ENCODE results near the gene TNFRSF13B.
"Not testable (repeated sequence)": the region's sequence is repeated elsewhere in the genome, so short reads cannot be mapped to it uniquely, and the experiment has no call there.

The TNFRSF13B gene

DNA sequence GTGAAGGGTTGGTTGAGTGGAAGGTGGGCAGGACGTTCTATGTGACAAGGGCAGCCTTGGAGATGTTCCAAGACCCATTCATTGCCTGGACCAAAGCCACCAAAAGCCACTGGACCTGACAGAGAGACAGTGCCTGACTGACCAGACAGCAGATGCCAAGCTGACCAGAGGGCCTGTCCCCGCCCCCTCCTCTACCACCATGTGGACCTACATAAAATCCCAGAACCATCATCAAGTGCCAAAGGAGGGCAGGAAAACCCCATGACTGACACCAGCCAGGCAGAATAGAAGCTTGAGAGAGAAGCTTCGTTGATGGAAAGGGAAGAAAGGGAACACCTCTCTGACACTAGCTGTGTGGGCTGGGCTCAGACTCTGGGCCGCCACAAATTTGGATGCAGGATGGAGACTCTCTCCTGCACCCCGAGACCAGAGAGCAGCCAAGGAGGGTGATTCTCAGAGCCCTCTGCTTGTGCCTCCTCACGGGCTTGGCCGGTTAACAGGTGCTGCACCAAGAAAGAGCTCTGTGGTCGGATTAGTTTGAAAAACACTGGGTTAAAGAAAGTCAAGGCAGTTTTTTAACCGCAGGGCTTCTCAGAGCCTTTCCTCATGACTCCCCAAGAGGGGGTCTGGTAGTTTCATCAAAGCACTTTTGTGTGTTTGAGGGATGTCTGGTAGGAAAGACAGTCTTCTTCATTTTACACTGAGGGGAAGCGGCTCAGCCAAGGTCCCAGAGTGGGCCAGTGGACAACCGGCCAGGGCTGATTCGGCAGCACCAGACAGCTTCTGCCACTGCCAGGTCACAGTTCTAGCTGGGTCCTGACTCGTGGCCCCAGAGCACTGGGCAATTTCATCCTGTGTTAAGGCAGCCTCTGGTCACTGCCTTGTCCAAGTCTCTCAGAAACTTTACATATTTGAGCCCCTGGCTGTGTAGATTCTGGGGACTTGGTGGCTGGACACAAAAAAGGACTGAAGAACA, 1.7 kb downstream of the TNFRSF13B start:
- TF ChIP-seq POLR2AphosphoS5 (IDR thresholded peaks at IDR 0.05; ENCODE audit: borderline replicate concordance, low read depth, low read length) = no peak
- TF ChIP-seq EZH2 (IDR thresholded peaks at IDR 0.05) = no peak
- TF ChIP-seq FOXP2 (optimal IDR thresholded peaks at IDR 0.05; ENCODE audit: control extremely low read depth, extremely low read length, insufficient read depth) = no peak
- Histone ChIP-seq H3K27ac (no peak overlapping the region), H3K9ac (ENCODE audit: insufficient read length) (no peak overlapping the region)

DNA sequence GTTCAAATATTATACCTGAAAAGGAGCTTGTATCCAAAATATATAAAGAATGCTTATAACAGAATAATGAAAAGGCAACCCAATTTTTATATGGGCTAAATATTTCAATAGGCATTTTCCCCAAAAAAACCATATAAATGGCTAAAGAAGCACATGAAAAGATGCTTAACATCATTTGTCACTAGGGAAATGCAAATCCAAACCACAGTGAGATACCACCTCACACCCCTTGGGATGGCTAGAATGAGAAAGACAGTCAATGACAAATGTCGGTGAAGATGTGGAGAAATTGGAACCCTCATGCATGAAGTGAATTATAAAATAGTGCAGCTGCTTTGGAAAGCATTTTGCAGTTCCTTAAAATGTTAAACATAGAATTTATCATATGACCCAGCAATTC, 3.1 kb downstream of the TNFRSF13B start:
- H3K27ac ChIP-seq = no peak overlapping the region
- no peak overlapping the region for H3K4me3 ChIP-seq
- no peak overlapping the region for H3K9ac ChIP-seq (ENCODE audit: insufficient read length)
- TF ChIP-seq POLR2AphosphoS5 (IDR thresholded peaks at IDR 0.05; ENCODE audit: borderline replicate concordance, low read depth, low read length) (no peak), EZH2 (IDR thresholded peaks at IDR 0.05) (no peak), FOXP2 (optimal IDR thresholded peaks at IDR 0.05; ENCODE audit: control extremely low read depth, extremely low read length, insufficient read depth) (no peak)
- H3K36me3 ChIP-seq (ENCODE audit: insufficient read depth, low read length) = no peaks in the 10 kb centered on the region
- no peak for DNase-seq (ENCODE audit: low read depth, low spot score)
- no peaks in the 10 kb centered on the region for H3K9me3 ChIP-seq (ENCODE audit: low read depth, low read length)

More for the DNA sequence above, 1.7 kb downstream of the TNFRSF13B start:
- no peaks in the 10 kb centered on the region for H3K9me3 ChIP-seq (ENCODE audit: low read depth, low read length)
- H3K4me3 ChIP-seq = no peak overlapping the region
- no peak for DNase-seq (ENCODE audit: low read depth, low spot score)
- no peaks in the 10 kb centered on the region for H3K36me3 ChIP-seq (ENCODE audit: insufficient read depth, low read length)

DNA sequence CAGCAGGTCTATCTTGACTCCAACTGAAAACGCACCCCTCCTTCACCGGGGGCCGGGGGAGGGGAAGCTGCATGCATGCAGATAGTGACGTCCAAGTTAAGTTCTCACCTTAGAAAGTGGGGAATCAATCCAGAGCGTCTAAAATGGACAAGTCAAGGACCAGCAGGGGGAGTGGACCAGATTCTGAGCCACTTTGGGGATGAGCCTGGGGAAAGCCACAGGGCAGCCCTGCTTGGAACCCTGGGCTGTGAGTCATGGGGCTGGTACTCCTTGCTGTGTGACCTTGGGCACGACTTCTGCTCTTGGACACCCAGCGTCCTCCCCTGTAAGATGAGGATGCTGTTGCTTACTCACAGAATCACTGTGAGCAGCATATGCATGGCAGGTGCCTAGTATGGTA, 9.1 kb downstream of the TNFRSF13B start:
- Histone ChIP-seq H3K9ac (ENCODE audit: insufficient read length) (no peak overlapping the region), H3K9me3 (ENCODE audit: low read depth, low read length) (no peaks in the 10 kb centered on the region), H3K36me3 (ENCODE audit: insufficient read depth, low read length) (no peaks in the 10 kb centered on the region), H3K27ac (no peak overlapping the region), H3K4me3 (no peak overlapping the region)
- TF ChIP-seq POLR2AphosphoS5 (IDR thresholded peaks at IDR 0.05; ENCODE audit: borderline replicate concordance, low read depth, low read length) (no peak), FOXP2 (optimal IDR thresholded peaks at IDR 0.05; ENCODE audit: control extremely low read depth, extremely low read length, insufficient read depth) (no peak), EZH2 (IDR thresholded peaks at IDR 0.05) (no peak)
- DNase-seq (ENCODE audit: low read depth, low spot score) = no peak

- no peak overlapping the region for H3K27ac ChIP-seq
Observed at GRCh38 chr17:16961792-16962191, 10.1 kb downstream of the TNFRSF13B start.

GRCh38 chr17:16961022-16961421, 10.9 kb downstream of the TNFRSF13B start:
- DNase-seq (ENCODE audit: low read depth, low spot score); H3K9ac ChIP-seq (ENCODE audit: insufficient read length); H3K9me3 ChIP-seq (ENCODE audit: low read depth, low read length); H3K36me3 ChIP-seq (ENCODE audit: insufficient read depth, low read length); H3K4me3 ChIP-seq; H3K27ac ChIP-seq: not testable (repeated sequence)

More at GRCh38 chr17:16961792-16962191, 10.1 kb downstream of the TNFRSF13B start:
- no peaks in the 10 kb centered on the region for H3K9me3 ChIP-seq (ENCODE audit: low read depth, low read length)
- no peak overlapping the region for H3K9ac ChIP-seq (ENCODE audit: insufficient read length)
- TF ChIP-seq POLR2AphosphoS5 (IDR thresholded peaks at IDR 0.05; ENCODE audit: borderline replicate concordance, low read depth, low read length) (no peak), EZH2 (IDR thresholded peaks at IDR 0.05) (no peak), FOXP2 (optimal IDR thresholded peaks at IDR 0.05; ENCODE audit: control extremely low read depth, extremely low read length, insufficient read depth) (no peak)
- H3K36me3 ChIP-seq (ENCODE audit: insufficient read depth, low read length) = no peaks in the 10 kb centered on the region
- DNase-seq (ENCODE audit: low read depth, low spot score) = no peak
- no peak overlapping the region for H3K4me3 ChIP-seq

DNA sequence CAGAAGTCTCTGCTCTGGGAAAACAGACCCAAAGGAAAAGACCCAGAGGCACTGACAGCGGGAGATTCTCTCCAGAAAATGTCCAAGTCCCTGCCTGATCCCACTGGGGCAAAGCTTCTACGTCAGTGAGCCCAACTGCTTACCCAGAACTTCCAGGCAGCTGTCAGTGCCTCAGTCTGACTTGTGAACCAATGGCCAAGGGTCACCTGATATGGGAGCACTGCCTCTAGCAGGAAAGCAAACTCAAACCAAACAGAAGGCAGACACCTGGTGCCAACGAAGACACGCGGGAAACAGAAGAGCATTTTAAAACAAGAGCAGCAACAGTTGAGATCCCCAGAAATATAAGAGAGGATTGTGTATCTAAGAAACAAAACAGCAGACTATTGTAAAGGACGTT, 16.9 kb downstream of the TNFRSF13B start:
- not testable (repeated sequence) for H3K4me3 ChIP-seq; DNase-seq (ENCODE audit: low read depth, low spot score); H3K27ac ChIP-seq; H3K9ac ChIP-seq (ENCODE audit: insufficient read length); H3K36me3 ChIP-seq (ENCODE audit: insufficient read depth, low read length); H3K9me3 ChIP-seq (ENCODE audit: low read depth, low read length)

- H3K4me3 ChIP-seq = no peak overlapping the region
- no peaks in the 10 kb centered on the region for H3K36me3 ChIP-seq (ENCODE audit: insufficient read depth, low read length)
- TF ChIP-seq EZH2 (IDR thresholded peaks at IDR 0.05) (no peak), POLR2AphosphoS5 (IDR thresholded peaks at IDR 0.05; ENCODE audit: borderline replicate concordance, low read depth, low read length) (no peak), FOXP2 (optimal IDR thresholded peaks at IDR 0.05; ENCODE audit: control extremely low read depth, extremely low read length, insufficient read depth) (no peak)
- no peak for DNase-seq (ENCODE audit: low read depth, low spot score)
- H3K9ac ChIP-seq (ENCODE audit: insufficient read length) = no peak overlapping the region
- H3K27ac ChIP-seq = no peak overlapping the region
- H3K9me3 ChIP-seq (ENCODE audit: low read depth, low read length) = no peaks in the 10 kb centered on the region
Observed at GRCh38 chr17:16954521-16954920, 17.4 kb downstream of the TNFRSF13B start.

GRCh38 chr17:16953841-16954240, 18.1 kb downstream of the TNFRSF13B start:
- Histone ChIP-seq H3K36me3 (ENCODE audit: insufficient read depth, low read length) (no peaks in the 10 kb centered on the region), H3K4me3 (no peak overlapping the region), H3K9me3 (ENCODE audit: low read depth, low read length) (no peaks in the 10 kb centered on the region), H3K9ac (ENCODE audit: insufficient read length) (no peak overlapping the region), H3K27ac (no peak overlapping the region)
- no peak for DNase-seq (ENCODE audit: low read depth, low spot score)
- TF ChIP-seq POLR2AphosphoS5 (IDR thresholded peaks at IDR 0.05; ENCODE audit: borderline replicate concordance, low read depth, low read length) = no peak

DNA sequence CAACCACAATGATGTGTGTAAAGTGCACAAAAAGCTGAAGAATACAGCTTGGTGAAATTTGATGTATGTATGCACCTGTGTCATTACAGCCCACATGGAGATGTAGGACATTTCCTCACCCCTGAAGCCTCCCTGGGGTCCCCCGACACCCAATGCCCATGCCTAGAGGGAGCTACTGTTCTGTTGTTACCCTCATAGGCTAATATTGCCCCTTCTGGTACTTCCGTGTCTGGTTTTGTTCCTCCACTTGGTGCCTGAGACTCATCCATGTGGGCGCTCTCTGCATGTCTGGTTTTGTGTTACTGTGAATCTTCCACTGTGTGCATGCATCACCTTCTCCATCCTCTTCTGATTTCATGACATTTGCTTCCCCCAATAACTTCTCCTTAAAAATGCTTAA, 18.6 kb downstream of the TNFRSF13B start:
- Histone ChIP-seq H3K27ac (no peak overlapping the region), H3K9ac (ENCODE audit: insufficient read length) (no peak overlapping the region), H3K4me3 (no peak overlapping the region), H3K36me3 (ENCODE audit: insufficient read depth, low read length) (no peaks in the 10 kb centered on the region), H3K9me3 (ENCODE audit: low read depth, low read length) (no peaks in the 10 kb centered on the region)
- TF ChIP-seq POLR2AphosphoS5 (IDR thresholded peaks at IDR 0.05; ENCODE audit: borderline replicate concordance, low read depth, low read length) (no peak), EZH2 (IDR thresholded peaks at IDR 0.05) (no peak), FOXP2 (optimal IDR thresholded peaks at IDR 0.05; ENCODE audit: control extremely low read depth, extremely low read length, insufficient read depth) (no peak)
- DNase-seq (ENCODE audit: low read depth, low spot score) = no peak
